Activated naive CD8-positive, alpha-beta T cell treated with anti-CD3 and anti-CD28 coated beads, Interleukin-2, amount 50 U/mL, for 16 hours (primary cell): Measurements from ENCODE around the gene AHSP.
"Not testable (repeated sequence)": the region's sequence is repeated elsewhere in the genome, so short reads cannot be mapped to it uniquely, and the experiment has no call there.

Experiments used
- DNase-seq: peaks from one replicate; pipeline ENCODE4 v3.0.0-alpha.2; 2020; ENCODE audit warnings: low read depth, low spot score

AHSP gene

GRCh38 chr16:31527734-31528274, at the start of gene AHSP:
Gene AHSP (plus strand): TSS chr16:31527900. CDS start chr16:31528140, 240 bp downstream.
- no peak for DNase-seq

- DNase-seq, result no peak
These were observed 48.7 kb upstream of the AHSP start for GRCh38 chr16:31478956-31479355.

GRCh38 chr16:31479751-31480150, 47.9 kb upstream of the AHSP start:
- no peak for DNase-seq

GRCh38 chr16:31480851-31481536, 46.7 kb upstream of the AHSP start:
- no peak for DNase-seq

GRCh38 chr16:31483081-31483480, 44.6 kb upstream of the AHSP start, which contains the start of gene SLC5A2:
Gene SLC5A2 (plus strand): TSS chr16:31483123. CDS start chr16:31483137, 14 bp downstream.
- DNase-seq, result no peak

GRCh38 chr16:31484048-31484447, 43.7 kb upstream of the AHSP start:
- not testable (repeated sequence) for DNase-seq

- DNase-seq, result no peak
These were observed 43.1 kb upstream of the AHSP start for GRCh38 chr16:31484491-31485171.

- DNase-seq, result no peak
These were observed 42.1 kb upstream of the AHSP start for GRCh38 chr16:31485571-31485970.

- no peak for DNase-seq
These were observed 41.7 kb upstream of the AHSP start for GRCh38 chr16:31486045-31486444.

- DNase-seq, result no peak
These were observed 40.5 kb upstream of the AHSP start for GRCh38 chr16:31487071-31487719.

GRCh38 chr16:31487720-31488467, 39.8 kb upstream of the AHSP start:
- peak; percentile 36 for DNase-seq

GRCh38 chr16:31488468-31489297, 39.0 kb upstream of the AHSP start:
- DNase-seq, result no peak

- no peak for DNase-seq
These were observed 38.5 kb upstream of the AHSP start for GRCh38 chr16:31489298-31489564.

- no peak for DNase-seq
These were observed 37.8 kb upstream of the AHSP start for GRCh38 chr16:31489616-31490584.

- DNase-seq, result no peak
These were observed 35.8 kb upstream of the AHSP start for GRCh38 chr16:31491778-31492418.

- no peak for DNase-seq
These were observed 34.1 kb upstream of the AHSP start for GRCh38 chr16:31493506-31494125.

- no peak for DNase-seq
These were observed 31.0 kb upstream of the AHSP start for GRCh38 chr16:31496670-31497069.

GRCh38 chr16:31498493-31498892, 29.2 kb upstream of the AHSP start:
- DNase-seq, result no peak

GRCh38 chr16:31499928-31500327, 27.8 kb upstream of the AHSP start:
- no peak for DNase-seq
